Right renal cortex interstitium (tissue), 3 donors: ENCODE data around the gene SYDE1. TPM values are rescaled to one million over a fixed set of nuclear protein-coding genes. Genes with fewer than 3 reads are reported as not detected.

Experiments
- DNase-seq, 3 donors: peaks; one replicate each; pipeline ENCODE4 v3.0.0-alpha.2; 2013; ENCODE audit warnings: low read depth in 3 of 3, low spot score in 2 of 3
- polyA plus RNA-seq, 3 donors: library from polyadenylated mRNA; unstranded; fragments of 120-200 nt; gene quantifications; one replicate each; pipeline ENCODE4 v1.2.1, GENCODE V29; 2013; ENCODE audit not compliant: insufficient read length in 3 of 3

SYDE1 gene
- polyA plus RNA-seq, 3 donors = 14.4 to 16.5 (median 15.2) TPM

- DNase-seq = no peak
Observed at GRCh38 chr19:15161028-15161984, 54.1 kb downstream of the SYDE1 start.

Other genes with a start within 250 kb of the SYDE1 start
- not detected for gene OR7A17, start 221.3 kb upstream of the SYDE1 start, polyA plus RNA-seq
- not detected for gene OR7C2, start 165.9 kb upstream of the SYDE1 start, polyA plus RNA-seq
- under 1 TPM; 0.39 to 0.51 (median 0.47) TPM for gene SLC1A6, start 127.5 kb upstream of the SYDE1 start, polyA plus RNA-seq
- not detected for gene CASP14, start 57.9 kb upstream of the SYDE1 start, polyA plus RNA-seq
- under 1 TPM; 0.03 to 0.04 (median 0.03) TPM for gene OR1I1, start 25.2 kb upstream of the SYDE1 start, polyA plus RNA-seq
- gene NOTCH3, start 93.6 kb downstream of the SYDE1 start, polyA plus RNA-seq = 100 to 1,000 TPM in 1 of 3 donors, 10 to 100 TPM in 2; 90.9 to 103 (median 96.0) TPM
- 1 to 10 TPM; 4.5 to 5.6 (median 5.2) TPM for gene EPHX3, start 125.0 kb downstream of the SYDE1 start, polyA plus RNA-seq
- gene BRD4, start 225.1 kb downstream of the SYDE1 start, polyA plus RNA-seq = 10 to 100 TPM; 36.4 to 48.3 (median 41.4) TPM